ENCODE data around the gene RFK. TPM values are rescaled to one million over a fixed set of nuclear protein-coding genes. Genes with fewer than 3 reads are reported as not detected.
"Not testable (repeated sequence)": the region's sequence is repeated elsewhere in the genome, so short reads cannot be mapped to it uniquely, and the experiment has no call there.

RFK gene
- total and polyA plus RNA-seq, 9 of the 15 experiments (the other 6 are each of a cell fraction or from before 2014, with no cell fraction given), result 3.8 to 51.1 (median 14.8) TPM

DNA sequence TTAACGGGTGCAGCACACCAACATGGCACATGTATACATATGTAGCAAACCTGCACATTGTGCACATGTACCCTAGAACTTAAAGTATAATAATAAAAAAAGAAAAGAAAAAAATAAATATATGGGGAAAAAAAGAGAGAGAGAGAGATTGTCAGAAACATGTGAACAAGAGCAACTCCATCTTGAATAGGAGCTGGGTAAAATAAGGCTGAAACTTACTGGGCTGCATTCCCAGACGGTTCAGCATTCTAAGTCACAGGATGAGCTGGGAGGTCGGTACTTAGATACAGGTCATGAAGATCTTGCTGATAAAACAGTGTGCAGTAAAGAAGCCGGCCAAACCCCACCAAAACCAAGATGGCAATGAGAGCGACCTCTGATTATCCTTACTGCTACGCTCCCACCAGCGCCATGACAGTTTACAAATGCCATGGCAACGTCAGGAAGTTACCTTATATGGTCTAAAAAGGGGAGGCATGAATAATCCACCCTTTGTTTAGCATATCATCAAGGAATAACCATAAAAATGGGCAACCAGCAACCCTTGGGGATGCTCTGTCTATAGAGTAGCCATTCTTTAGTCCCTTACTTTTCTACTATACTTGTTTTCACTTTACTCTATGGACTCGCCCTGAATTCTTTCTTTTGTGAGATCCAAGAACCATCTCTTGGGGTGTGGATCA is 42.9 kb upstream of the RFK start:
- ATAC-seq; H3K4me1 ChIP-seq (replicated peaks in 1 of 2; ENCODE audit: control insufficient read depth in 2 of 2, insufficient read depth in 2 of 2, low read length in 2 of 2); H3K79me2 ChIP-seq (ENCODE audit: control insufficient read depth, insufficient read depth, low read length); BruUV-seq (replicated peaks); H2AFZ ChIP-seq (ENCODE audit: low read depth, low read length); H3K9me1 ChIP-seq (ENCODE audit: control insufficient read depth, insufficient read depth, low read length); DNase-seq (ENCODE audit: extremely low read depth in 1 of 4, low spot score in 3 of 4); H3K27ac ChIP-seq (ENCODE audit: extremely low read depth, low read depth, low read length); CTCF ChIA-PET (ENCODE audit: low intra/inter-chr PET ratio); H3K27me3 ChIP-seq (ENCODE audit: control insufficient read depth in 2 of 2, insufficient read depth in 2 of 2, low read length in 2 of 2); intact Hi-C loops (cut with micrococcal nuclease); H3K36me3 ChIP-seq (ENCODE audit: control insufficient read depth, insufficient read depth, low read length); H3K9ac ChIP-seq (ENCODE audit: insufficient read depth in 1 of 2, low read depth in 2 of 2, low read length in 2 of 2); FAIRE-seq; H3K4me3 ChIP-seq; H4K20me1 ChIP-seq (replicated peaks; ENCODE audit: control insufficient read depth, insufficient read depth, low read length); H3K9me3 ChIP-seq (replicated peaks; ENCODE audit: control insufficient read depth, insufficient read depth, low read depth, low read length); H3K4me2 ChIP-seq (ENCODE audit: insufficient read depth, low read length); in situ Hi-C loops (cut with MboI): not testable (repeated sequence)
- 0% methylated on average over 6 of the region's 9 CpGs for WGBS (ENCODE audit: insufficient coverage, low coverage, missing lambda C conversion rate)
- POLR2A ChIA-PET, result interaction anchor here (0.6 kb wide), 1 partner anchor 173 kb away, joined by 4 read pairs; no protein-coding TSS in a partner anchor
- TF ChIP-seq, protein P1, sequence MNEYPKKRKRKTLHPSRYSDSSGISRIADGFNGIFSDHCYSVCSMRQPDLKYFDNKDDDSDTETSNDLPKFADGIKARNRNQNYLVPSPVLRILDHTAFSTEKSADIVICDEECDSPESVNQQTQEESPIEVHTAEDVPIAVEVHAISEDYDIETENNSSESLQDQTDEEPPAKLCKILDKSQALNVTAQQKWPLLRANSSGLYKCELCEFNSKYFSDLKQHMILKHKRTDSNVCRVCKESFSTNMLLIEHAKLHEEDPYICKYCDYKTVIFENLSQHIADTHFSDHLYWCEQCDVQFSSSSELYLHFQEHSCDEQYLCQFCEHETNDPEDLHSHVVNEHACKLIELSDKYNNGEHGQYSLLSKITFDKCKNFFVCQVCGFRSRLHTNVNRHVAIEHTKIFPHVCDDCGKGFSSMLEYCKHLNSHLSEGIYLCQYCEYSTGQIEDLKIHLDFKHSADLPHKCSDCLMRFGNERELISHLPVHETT (CRISPR knock-in tag; conservative IDR thresholded peaks at IDR 0.05 in 1 of 2, IDR thresholded peaks at IDR 0.05 in 1 of 2), result peak in 1 of 2 experiments; percentile 64; a peak in 2 of 4 replicates
- peak; percentile 76 for TF ChIP-seq MEF2D (tag; conservative IDR thresholded peaks at IDR 0.05; ENCODE audit: low read depth)
- TF ChIP-seq BACH1 (tag; IDR thresholded peaks at IDR 0.05), result 0 out of 2 replicates have a peak, but pooled peaks have one; percentile 65
- peak; percentile 58; the same call in 1 of the 2 replicates for TF ChIP-seq SMAD3 (CRISPR knock-in tag; conservative IDR thresholded peaks at IDR 0.05)
- peak; percentile 66; the same call in 1 of the 2 replicates for TF ChIP-seq HDAC8 (tag; IDR thresholded peaks at IDR 0.05)
- TF ChIP-seq, protein P2, sequence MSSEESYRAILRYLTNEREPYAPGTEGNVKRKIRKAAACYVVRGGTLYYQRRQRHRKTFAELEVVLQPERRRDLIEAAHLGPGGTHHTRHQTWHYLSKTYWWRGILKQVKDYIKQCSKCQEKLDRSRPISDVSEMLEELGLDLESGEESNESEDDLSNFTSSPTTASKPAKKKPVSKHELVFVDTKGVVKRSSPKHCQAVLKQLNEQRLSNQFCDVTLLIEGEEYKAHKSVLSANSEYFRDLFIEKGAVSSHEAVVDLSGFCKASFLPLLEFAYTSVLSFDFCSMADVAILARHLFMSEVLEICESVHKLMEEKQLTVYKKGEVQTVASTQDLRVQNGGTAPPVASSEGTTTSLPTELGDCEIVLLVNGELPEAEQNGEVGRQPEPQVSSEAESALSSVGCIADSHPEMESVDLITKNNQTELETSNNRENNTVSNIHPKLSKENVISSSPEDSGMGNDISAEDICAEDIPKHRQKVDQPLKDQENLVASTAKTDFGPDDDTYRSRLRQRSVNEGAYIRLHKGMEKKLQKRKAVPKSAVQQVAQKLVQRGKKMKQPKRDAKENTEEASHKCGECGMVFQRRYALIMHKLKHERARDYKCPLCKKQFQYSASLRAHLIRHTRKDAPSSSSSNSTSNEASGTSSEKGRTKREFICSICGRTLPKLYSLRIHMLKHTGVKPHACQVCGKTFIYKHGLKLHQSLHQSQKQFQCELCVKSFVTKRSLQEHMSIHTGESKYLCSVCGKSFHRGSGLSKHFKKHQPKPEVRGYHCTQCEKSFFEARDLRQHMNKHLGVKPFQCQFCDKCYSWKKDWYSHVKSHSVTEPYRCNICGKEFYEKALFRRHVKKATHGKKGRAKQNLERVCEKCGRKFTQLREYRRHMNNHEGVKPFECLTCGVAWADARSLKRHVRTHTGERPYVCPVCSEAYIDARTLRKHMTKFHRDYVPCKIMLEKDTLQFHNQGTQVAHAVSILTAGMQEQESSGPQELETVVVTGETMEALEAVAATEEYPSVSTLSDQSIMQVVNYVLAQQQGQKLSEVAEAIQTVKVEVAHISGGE (CRISPR knock-in tag; IDR thresholded peaks at IDR 0.05), result 0 out of 6 replicates have a peak, but pooled peaks of 1 of the 3 experiments have one; percentile 40
- TF ChIP-seq, protein P3, sequence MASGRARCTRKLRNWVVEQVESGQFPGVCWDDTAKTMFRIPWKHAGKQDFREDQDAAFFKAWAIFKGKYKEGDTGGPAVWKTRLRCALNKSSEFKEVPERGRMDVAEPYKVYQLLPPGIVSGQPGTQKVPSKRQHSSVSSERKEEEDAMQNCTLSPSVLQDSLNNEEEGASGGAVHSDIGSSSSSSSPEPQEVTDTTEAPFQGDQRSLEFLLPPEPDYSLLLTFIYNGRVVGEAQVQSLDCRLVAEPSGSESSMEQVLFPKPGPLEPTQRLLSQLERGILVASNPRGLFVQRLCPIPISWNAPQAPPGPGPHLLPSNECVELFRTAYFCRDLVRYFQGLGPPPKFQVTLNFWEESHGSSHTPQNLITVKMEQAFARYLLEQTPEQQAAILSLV (tag; IDR thresholded peaks at IDR 0.05), result peak; percentile 69
- peak; percentile 90 for TF ChIP-seq DDX20 (tag; IDR thresholded peaks at IDR 0.05; ENCODE audit: low read depth)
- TF ChIP-seq, protein P4, sequence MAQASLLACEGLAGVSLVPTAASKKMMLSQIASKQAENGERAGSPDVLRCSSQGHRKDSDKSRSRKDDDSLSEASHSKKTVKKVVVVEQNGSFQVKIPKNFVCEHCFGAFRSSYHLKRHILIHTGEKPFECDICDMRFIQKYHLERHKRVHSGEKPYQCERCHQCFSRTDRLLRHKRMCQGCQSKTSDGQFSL (CRISPR knock-in tag; IDR thresholded peaks at IDR 0.05), result not testable (repeated sequence)
- TF ChIP-seq, protein P4 (tag; IDR thresholded peaks at IDR 0.05), result peak in 1 of 2 experiments; percentile 78; a peak in 1 of 4 replicates
